Measurements from ENCODE around the gene ZNF773. TPM values are rescaled to one million over a fixed set of nuclear protein-coding genes. Genes with fewer than 3 reads are reported as not detected.

ZNF773 gene
- total and polyA plus RNA-seq, 8 donors, result 0.45 to 9.9 (median 1.9) TPM

- Histone ChIP-seq H3K4me1 (peaks cover 5 to 20% (median 15%) of the 10 kb centered on the region in 4 donors), H3K9me3 (peaks cover 8 to 47% (median 34%) of the 10 kb centered on the region in 4 donors), H3K4me3 (peak within 1 kb of the TSS; percentile 73 to 86 (median 81)), H3K36me3 (peaks cover 0 to 28% (median 22%) of the 10 kb centered on the region in 4 donors), H3K27ac (peak within 1 kb of the TSS; percentile 76 to 88 (median 81)), H3K27me3 (no peaks in the 10 kb centered on the region)
- no peak for TF ChIP-seq POLR2A (IDR thresholded peaks at IDR 0.05)
- no peak for TF ChIP-seq EP300 (IDR thresholded peaks at IDR 0.05)
- peak; percentile 53 to 78 (median 56) for TF ChIP-seq POLR2AphosphoS5 (IDR thresholded peaks at IDR 0.05)
- no peak for TF ChIP-seq CTCF (IDR thresholded peaks at IDR 0.05)
- WGBS, 5 donors, result 0 to 4% (median 2%) methylated on average over 35 to 64 of the region's 64 CpGs
- intact Hi-C loops (cut with DNase I; ENCODE audit: low total_unique reads), result no loop called here
- DNase-seq, result peak; percentile 89 to 98
Observed at GRCh38 chr19:57527136-57527881, 27.6 kb downstream of the ZNF773 start, which contains the start of gene ZNF549. TSS of gene ZNF549 (plus strand) at chr19:57527356. CDS start at chr19:57527574, 218 bp downstream.

GRCh38 chr19:57537953-57538547 is 38.3 kb downstream of the ZNF773 start:
- Histone ChIP-seq H3K4me1 (no peaks in the 10 kb centered on the region), H3K27ac (no peak overlapping the region), H3K4me3 (no peak overlapping the region), H3K27me3 (no peaks in the 10 kb centered on the region), H3K9me3 (peaks cover 70 to 100% (median 100%) of the 10 kb centered on the region in 4 donors), H3K36me3 (peaks cover 58 to 100% (median 97%) of the 10 kb centered on the region in 4 donors)
- no peak for DNase-seq
- 96 to 99% (median 98%) methylated on average over 7 of the region's 7 CpGs for WGBS, 5 donors
- TF ChIP-seq EP300 (IDR thresholded peaks at IDR 0.05) (no peak), CTCF (IDR thresholded peaks at IDR 0.05) (no peak), POLR2AphosphoS5 (IDR thresholded peaks at IDR 0.05) (no peak), POLR2A (IDR thresholded peaks at IDR 0.05) (no peak)
- intact Hi-C loops (cut with DNase I; ENCODE audit: low total_unique reads), result no loop called here

- no peak for DNase-seq
- H3K27me3 ChIP-seq, result no peaks in the 10 kb centered on the region
Observed at GRCh38 chr19:57546513-57546912, 46.8 kb downstream of the ZNF773 start.

More at GRCh38 chr19:57546513-57546912, 46.8 kb downstream of the ZNF773 start:
- TF ChIP-seq POLR2AphosphoS5 (IDR thresholded peaks at IDR 0.05) (no peak), CTCF (IDR thresholded peaks at IDR 0.05) (no peak), EP300 (IDR thresholded peaks at IDR 0.05) (no peak), POLR2A (IDR thresholded peaks at IDR 0.05) (no peak)
- H3K27ac ChIP-seq, result no peak overlapping the region
- intact Hi-C loops (cut with DNase I; ENCODE audit: low total_unique reads), result no loop called here
- WGBS, 5 donors, result 93 to 100% (median 97%) methylated on average over 1 of the region's 1 CpG
- H3K4me1 ChIP-seq, result no peaks in the 10 kb centered on the region
- H3K9me3 ChIP-seq, result peaks cover 71 to 100% (median 99%) of the 10 kb centered on the region in 4 donors
- H3K36me3 ChIP-seq, result peaks cover 71 to 100% (median 100%) of the 10 kb centered on the region in 4 donors
- H3K4me3 ChIP-seq, result no peak overlapping the region

All from stomach (tissue), 9 donors.